ENCODE data around the gene STAG1.

STAG1 gene

DNA sequence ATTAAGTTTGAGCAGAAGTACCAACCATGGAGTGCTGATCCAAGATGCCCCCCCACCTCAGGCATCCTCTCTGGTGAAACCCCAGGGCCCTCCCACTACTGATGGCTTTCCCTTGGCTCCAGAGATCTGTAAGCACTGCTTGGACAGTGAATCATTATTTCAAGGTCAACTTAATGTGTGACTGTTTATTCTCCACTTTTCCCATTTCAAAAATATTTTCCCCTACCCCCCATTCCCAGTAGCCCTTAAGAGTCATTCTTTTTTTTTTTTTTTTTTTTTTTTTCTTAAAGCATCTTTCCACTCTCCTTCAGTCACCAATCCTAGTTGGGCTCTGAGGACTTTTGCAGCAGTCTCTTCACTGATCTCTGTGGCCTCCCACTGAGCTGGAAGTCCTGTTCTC lies 419.4 kb downstream of the STAG1 start:
- no peaks in the 10 kb centered on the region for H3F3A ChIP-seq (ENCODE audit: low read depth)
- peaks cover 74% of the 10 kb centered on the region; the same call in 1 of the 2 replicates for H3K36me3 ChIP-seq (ENCODE audit: insufficient read depth, low read length)
- H3K4me3 ChIP-seq (ENCODE audit: low read length, poor library complexity, severe bottlenecking): no peak overlapping the region
- TF ChIP-seq CTCF (conservative IDR thresholded peaks at IDR 0.05; ENCODE audit: low read length) (no peak), EZH2phosphoT487 (IDR thresholded peaks at IDR 0.05; ENCODE audit: borderline replicate concordance) (no peak)
- H4K20me1 ChIP-seq (ENCODE audit: insufficient read depth, low read length, poor library complexity, severe bottlenecking): no peaks in the 10 kb centered on the region
- H3K9me2 ChIP-seq (replicated peaks; ENCODE audit: low read depth, low read length): no peaks in the 10 kb centered on the region
- H3K27me3 ChIP-seq (ENCODE audit: insufficient read depth, low read length, poor library complexity, severe bottlenecking): no peaks in the 10 kb centered on the region
- no peaks in the 10 kb centered on the region for H3K79me2 ChIP-seq (ENCODE audit: insufficient read depth, low read length)
- H3K4me1 ChIP-seq (ENCODE audit: insufficient read depth, low read length, poor library complexity, severe bottlenecking): no peaks in the 10 kb centered on the region
- no peak overlapping the region for H3K9ac ChIP-seq (ENCODE audit: low read depth, low read length, poor library complexity, severe bottlenecking)
- H2AFZ ChIP-seq (ENCODE audit: low read length): no peak overlapping the region
- no peaks in the 10 kb centered on the region for H3K9me3 ChIP-seq (ENCODE audit: insufficient read depth, low read depth, low read length)
- no peak overlapping the region for H3K4me2 ChIP-seq (ENCODE audit: low read depth, low read length, poor library complexity, severe bottlenecking)

- Histone ChIP-seq H3K36me3 (ENCODE audit: insufficient read depth, low read length) (peaks cover 74% of the 10 kb centered on the region), H3K4me3 (ENCODE audit: low read length, poor library complexity, severe bottlenecking) (no peak overlapping the region), H4K20me1 (ENCODE audit: insufficient read depth, low read length, poor library complexity, severe bottlenecking) (no peaks in the 10 kb centered on the region), H3K27me3 (ENCODE audit: insufficient read depth, low read length, poor library complexity, severe bottlenecking) (no peaks in the 10 kb centered on the region), H3K79me2 (ENCODE audit: insufficient read depth, low read length) (no peaks in the 10 kb centered on the region), H3K4me1 (ENCODE audit: insufficient read depth, low read length, poor library complexity, severe bottlenecking) (no peaks in the 10 kb centered on the region), H3F3A (ENCODE audit: low read depth) (no peaks in the 10 kb centered on the region), H3K4me2 (ENCODE audit: low read depth, low read length, poor library complexity, severe bottlenecking) (no peak overlapping the region), H2AFZ (ENCODE audit: low read length) (no peak overlapping the region), H3K9me2 (replicated peaks; ENCODE audit: low read depth, low read length) (no peaks in the 10 kb centered on the region), H3K9ac (ENCODE audit: low read depth, low read length, poor library complexity, severe bottlenecking) (no peak overlapping the region), H3K9me3 (ENCODE audit: insufficient read depth, low read depth, low read length) (no peaks in the 10 kb centered on the region)
- no peak for TF ChIP-seq CTCF (conservative IDR thresholded peaks at IDR 0.05; ENCODE audit: low read length)
- TF ChIP-seq EZH2phosphoT487 (IDR thresholded peaks at IDR 0.05; ENCODE audit: borderline replicate concordance): no peak
Observed at GRCh38 chr3:136332302-136332701, 419.9 kb downstream of the STAG1 start.

DNA sequence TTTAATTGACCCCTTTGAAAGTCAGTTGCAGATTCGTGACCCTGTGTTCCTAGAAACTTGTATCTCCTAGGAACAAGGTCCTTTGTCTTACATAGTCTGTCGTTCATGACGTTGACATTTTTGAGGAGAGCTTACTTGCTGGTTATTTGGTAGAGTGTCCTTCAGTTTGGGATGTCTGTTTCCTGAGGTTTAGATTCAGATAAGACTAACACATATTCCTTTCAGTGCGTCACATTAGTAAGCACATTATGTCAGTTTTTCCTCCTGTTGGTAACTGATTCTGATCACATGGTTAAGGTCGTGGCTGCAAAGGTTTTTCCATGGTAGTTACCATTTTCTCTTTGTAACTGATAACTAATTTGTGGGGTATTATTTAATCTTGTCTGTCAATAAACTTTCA lies 421.3 kb downstream of the STAG1 start:
- no peaks in the 10 kb centered on the region for H3K27me3 ChIP-seq (ENCODE audit: insufficient read depth, low read length, poor library complexity, severe bottlenecking)
- no peaks in the 10 kb centered on the region for H3K9me3 ChIP-seq (ENCODE audit: insufficient read depth, low read depth, low read length)
- TF ChIP-seq CTCF (conservative IDR thresholded peaks at IDR 0.05; ENCODE audit: low read length) (no peak), EZH2phosphoT487 (IDR thresholded peaks at IDR 0.05; ENCODE audit: borderline replicate concordance) (no peak)
- no peak overlapping the region for H3K4me2 ChIP-seq (ENCODE audit: low read depth, low read length, poor library complexity, severe bottlenecking)
- no peak overlapping the region for H3K9ac ChIP-seq (ENCODE audit: low read depth, low read length, poor library complexity, severe bottlenecking)
- H3K36me3 ChIP-seq (ENCODE audit: insufficient read depth, low read length): peaks cover 73% of the 10 kb centered on the region
- no peak overlapping the region for H2AFZ ChIP-seq (ENCODE audit: low read length)
- H3K4me3 ChIP-seq (ENCODE audit: low read length, poor library complexity, severe bottlenecking): no peak overlapping the region
- H3K4me1 ChIP-seq (ENCODE audit: insufficient read depth, low read length, poor library complexity, severe bottlenecking): no peaks in the 10 kb centered on the region
- no peaks in the 10 kb centered on the region for H3K79me2 ChIP-seq (ENCODE audit: insufficient read depth, low read length)
- no peaks in the 10 kb centered on the region for H3F3A ChIP-seq (ENCODE audit: low read depth)
- no peaks in the 10 kb centered on the region for H3K9me2 ChIP-seq (replicated peaks; ENCODE audit: low read depth, low read length)
- H4K20me1 ChIP-seq (ENCODE audit: insufficient read depth, low read length, poor library complexity, severe bottlenecking): no peaks in the 10 kb centered on the region

Measured in Loucy (cell line).